Trophoblast cell (in vitro differentiated cells and primary cell): ENCODE data around the gene CFAP119.

ENCODE experiments used
- DNase-seq, 2 donors: peaks; one replicate each; pipeline ENCODE4 v3.0.0-alpha.2; 2016
- H2AFZ ChIP-seq: 2 replicates; pipeline ENCODE4 v1.6.1; 2013; ENCODE audit warnings: low read length, moderate library complexity, mild to moderate bottlenecking; ENCODE audit not compliant: insufficient read depth, poor library complexity
- H2AK5ac ChIP-seq: 2 replicates; pipeline ENCODE4 v1.6.1; 2013; ENCODE audit warnings: mild to moderate bottlenecking, low read length
- H2BK120ac ChIP-seq: 2 replicates; pipeline ENCODE4 v1.6.1; 2013; ENCODE audit warnings: low read length, mild to moderate bottlenecking, moderate library complexity; ENCODE audit not compliant: insufficient read depth, poor library complexity
- H2BK12ac ChIP-seq: 2 replicates; pipeline ENCODE4 v1.6.1; 2013; ENCODE audit warnings: mild to moderate bottlenecking, low read length, moderate library complexity
- H2BK5ac ChIP-seq: 2 replicates; pipeline ENCODE4 v1.6.1; 2013; ENCODE audit warnings: low read length, low read depth, moderate library complexity, mild to moderate bottlenecking; ENCODE audit not compliant: poor library complexity
- H3K14ac ChIP-seq: 2 replicates; pipeline ENCODE4 v1.6.1; 2013; ENCODE audit warnings: mild to moderate bottlenecking, low read length
- H3K18ac ChIP-seq: 2 replicates; pipeline ENCODE4 v1.6.1; 2013; ENCODE audit warnings: mild to moderate bottlenecking, low read length
- H3K23ac ChIP-seq: 2 replicates; pipeline ENCODE4 v1.6.1; 2013; ENCODE audit warnings: low read length
- H3K27ac ChIP-seq: 2 replicates; pipeline ENCODE4 v1.5.1; 2013; ENCODE audit warnings: low read depth, mild to moderate bottlenecking, inconsistent platforms, low read length, moderate library complexity
- H3K27me3 ChIP-seq: 2 replicates; pipeline ENCODE4 v1.6.1; 2013; ENCODE audit warnings: inconsistent platforms, mild to moderate bottlenecking, low read length, moderate library complexity; ENCODE audit not compliant: insufficient read depth
- H3K36me3 ChIP-seq, 2 experiments: 1 replicate in 1 of 2; 2 replicates in 1 of 2; pipeline ENCODE4 v1.6.1; 2013; ENCODE audit warnings: low read length in 2 of 2, mild to moderate bottlenecking in 2 of 2, moderate library complexity in 1 of 2; ENCODE audit not compliant: insufficient read depth in 2 of 2, control insufficient read depth in 1 of 2
- H3K4ac ChIP-seq: 2 replicates; pipeline ENCODE4 v1.6.1; 2013; ENCODE audit warnings: low read depth, mild to moderate bottlenecking, low read length, moderate library complexity
- H3K4me1 ChIP-seq, 2 experiments: 1 replicate in 1 of 2; 2 replicates in 1 of 2; pipeline ENCODE4 v1.6.1; 2013; ENCODE audit warnings: low read length in 2 of 2, mild to moderate bottlenecking in 2 of 2, moderate library complexity in 1 of 2; ENCODE audit not compliant: insufficient read depth in 2 of 2, control insufficient read depth in 1 of 2
- H3K4me2 ChIP-seq: 2 replicates; pipeline ENCODE4 v1.6.1; 2013; ENCODE audit warnings: inconsistent platforms, mild to moderate bottlenecking, low read length, moderate library complexity
- H3K4me3 ChIP-seq: 2 replicates; pipeline ENCODE4 v1.5.1; 2013; ENCODE audit warnings: mild to moderate bottlenecking, low read depth, low read length, inconsistent platforms
- H3K79me1 ChIP-seq: one replicate; pipeline ENCODE4 v1.6.1; 2013; ENCODE audit warnings: low read length
- H3K79me2 ChIP-seq: 2 replicates; pipeline ENCODE4 v1.6.1; 2013; ENCODE audit warnings: low read length, mild to moderate bottlenecking; ENCODE audit not compliant: control insufficient read depth, insufficient read depth, poor library complexity
- H3K9ac ChIP-seq: 2 replicates; pipeline ENCODE4 v1.6.1; 2013; ENCODE audit warnings: mild to moderate bottlenecking, low read length
- H3K9me3 ChIP-seq: 2 replicates; pipeline ENCODE4 v1.6.1; 2013; ENCODE audit warnings: low read depth, mild to moderate bottlenecking, control low read depth, inconsistent platforms, low read length; ENCODE audit not compliant: insufficient read depth
- H4K12ac ChIP-seq: 2 replicates; pipeline ENCODE4 v1.6.1; 2013; ENCODE audit warnings: low read depth, mild to moderate bottlenecking, low read length, moderate library complexity
- H4K8ac ChIP-seq: 2 replicates; pipeline ENCODE4 v1.6.1; 2013; ENCODE audit warnings: low read depth, mild to moderate bottlenecking, low read length, moderate library complexity
- H4K91ac ChIP-seq: one replicate; pipeline ENCODE4 v1.6.1; 2013; ENCODE audit warnings: low read depth, mild to moderate bottlenecking, low read length, moderate library complexity
- WGBS: extraction: QIAGEN DNeasy Blood & Tissue Kit; methylation state at CpG from one replicate; pipeline ENCODE4 v1.1.7; 2013; ENCODE audit warnings: missing lambda C conversion rate; ENCODE audit not compliant: insufficient read length, insufficient coverage; ENCODE audit errors: extremely low coverage; 5-methylcytosine and 5-hydroxymethylcytosine counted together

Gene CFAP119

GRCh38 chr16:30746638-30747175 lies 15.2 kb downstream of the CFAP119 start:
- H4K8ac ChIP-seq, result no peak overlapping the region
- H3K79me2 ChIP-seq, result peaks cover 9% of the 10 kb centered on the region
- H3K27ac ChIP-seq, result no peak overlapping the region
- peaks cover 8% of the 10 kb centered on the region for H3K79me1 ChIP-seq
- H2AFZ ChIP-seq, result no peak overlapping the region
- H3K27me3 ChIP-seq, result no peaks in the 10 kb centered on the region
- no peak overlapping the region for H2BK120ac ChIP-seq
- peaks cover 1 to 8% of the 10 kb centered on the region in 2 experiments for H3K4me1 ChIP-seq
- no peaks in the 10 kb centered on the region for H3K9me3 ChIP-seq
- H2BK12ac ChIP-seq, result no peak overlapping the region
- H4K91ac ChIP-seq, result no peak overlapping the region
- DNase-seq, result no peak
- no CpG with 5 or more reads among the region's 9 CpGs for WGBS
- no peak overlapping the region for H2AK5ac ChIP-seq
- H3K18ac ChIP-seq, result no peak overlapping the region
- H3K4me3 ChIP-seq, result no peak overlapping the region
- H3K14ac ChIP-seq, result no peak overlapping the region
- peaks cover 27 to 35% of the 10 kb centered on the region in 2 experiments for H3K36me3 ChIP-seq
- no peak overlapping the region for H4K12ac ChIP-seq
- H3K4ac ChIP-seq, result no peak overlapping the region
- no peak overlapping the region for H3K23ac ChIP-seq
- H3K9ac ChIP-seq, result no peak overlapping the region
- no peak overlapping the region for H3K4me2 ChIP-seq
- no peak overlapping the region for H2BK5ac ChIP-seq

GRCh38 chr16:30745082-30745481 lies 16.8 kb downstream of the CFAP119 start:
- no peak overlapping the region for H3K9ac ChIP-seq
- H2AFZ ChIP-seq, result no peak overlapping the region
- H3K4me1 ChIP-seq, result peaks cover 9 to 20% of the 10 kb centered on the region in 2 experiments
- H3K4me2 ChIP-seq, result no peak overlapping the region
- H3K9me3 ChIP-seq, result no peaks in the 10 kb centered on the region
- no peak overlapping the region for H2BK5ac ChIP-seq
- no peak overlapping the region for H2AK5ac ChIP-seq
- no peak overlapping the region for H2BK12ac ChIP-seq
- no peak overlapping the region for H4K12ac ChIP-seq
- no peak overlapping the region for H4K8ac ChIP-seq
- H2BK120ac ChIP-seq, result no peak overlapping the region
- no peak overlapping the region for H4K91ac ChIP-seq
- H3K79me1 ChIP-seq, result peaks cover 16% of the 10 kb centered on the region
- H3K36me3 ChIP-seq, result peaks cover 14 to 22% of the 10 kb centered on the region in 2 experiments
- no CpG with 5 or more reads among the region's 2 CpGs for WGBS
- H3K18ac ChIP-seq, result no peak overlapping the region
- DNase-seq, result no peak
- no peak overlapping the region for H3K23ac ChIP-seq
- peaks cover 10% of the 10 kb centered on the region for H3K79me2 ChIP-seq
- no peak overlapping the region for H3K4me3 ChIP-seq
- H3K4ac ChIP-seq, result no peak overlapping the region
- H3K14ac ChIP-seq, result no peak overlapping the region
- no peak overlapping the region for H3K27ac ChIP-seq
- H3K27me3 ChIP-seq, result no peaks in the 10 kb centered on the region

- no peak overlapping the region for H2BK12ac ChIP-seq
- peaks cover 6% of the 10 kb centered on the region for H3K79me2 ChIP-seq
Measured at GRCh38 chr16:30744183-30744582, 17.7 kb downstream of the CFAP119 start.

GRCh38 chr16:30743716-30744115 lies 18.1 kb downstream of the CFAP119 start:
- no peak for DNase-seq
- WGBS, result no CpG with 5 or more reads among the region's 11 CpGs
- H2BK12ac ChIP-seq, result no peak overlapping the region

More at GRCh38 chr16:30744183-30744582, 17.7 kb downstream of the CFAP119 start:
- no peaks in the 10 kb centered on the region for H3K9me3 ChIP-seq
- no peak overlapping the region for H3K27ac ChIP-seq
- no peak overlapping the region for H2AK5ac ChIP-seq
- no peaks in the 10 kb centered on the region for H3K27me3 ChIP-seq
- DNase-seq, result no peak
- H3K4ac ChIP-seq, result no peak overlapping the region
- H3K4me3 ChIP-seq, result no peak overlapping the region
- H3K14ac ChIP-seq, result no peak overlapping the region
- no peak overlapping the region for H3K9ac ChIP-seq
- no peak overlapping the region for H2BK120ac ChIP-seq
- H3K23ac ChIP-seq, result no peak overlapping the region
- H4K12ac ChIP-seq, result no peak overlapping the region
- peaks cover 9 to 26% of the 10 kb centered on the region in 2 experiments for H3K4me1 ChIP-seq
- H2BK5ac ChIP-seq, result no peak overlapping the region
- H2AFZ ChIP-seq, result no peak overlapping the region
- no CpG with 5 or more reads among the region's 2 CpGs for WGBS
- no peak overlapping the region for H3K18ac ChIP-seq
- H4K91ac ChIP-seq, result no peak overlapping the region
- H3K4me2 ChIP-seq, result no peak overlapping the region
- H3K36me3 ChIP-seq, result peaks cover 17 to 26% of the 10 kb centered on the region in 2 experiments
- no peak overlapping the region for H4K8ac ChIP-seq
- peaks cover 16% of the 10 kb centered on the region for H3K79me1 ChIP-seq

More at GRCh38 chr16:30743716-30744115, 18.1 kb downstream of the CFAP119 start:
- no peak overlapping the region for H3K4me3 ChIP-seq
- no peak overlapping the region for H2AK5ac ChIP-seq
- H4K8ac ChIP-seq, result no peak overlapping the region
- no peak overlapping the region for H3K18ac ChIP-seq
- H4K91ac ChIP-seq, result no peak overlapping the region
- H2BK5ac ChIP-seq, result no peak overlapping the region
- no peak overlapping the region for H3K27ac ChIP-seq
- H3K27me3 ChIP-seq, result no peaks in the 10 kb centered on the region
- H4K12ac ChIP-seq, result no peak overlapping the region
- H2BK120ac ChIP-seq, result no peak overlapping the region
- H3K4ac ChIP-seq, result no peak overlapping the region
- H3K14ac ChIP-seq, result no peak overlapping the region
- no peak overlapping the region for H3K23ac ChIP-seq
- no peak overlapping the region for H3K9ac ChIP-seq
- no peaks in the 10 kb centered on the region for H3K9me3 ChIP-seq
- peaks cover 9 to 26% of the 10 kb centered on the region in 2 experiments for H3K4me1 ChIP-seq
- H3K4me2 ChIP-seq, result no peak overlapping the region
- H3K79me2 ChIP-seq, result peaks cover 4% of the 10 kb centered on the region
- H3K79me1 ChIP-seq, result peaks cover 15% of the 10 kb centered on the region
- H3K36me3 ChIP-seq, result peaks cover 22 to 31% of the 10 kb centered on the region in 2 experiments
- no peak overlapping the region for H2AFZ ChIP-seq
